Lower lobe of right lung (tissue), 2 donors: ENCODE data around the gene KMT2A. TPM values are rescaled to one million over a fixed set of nuclear protein-coding genes. Genes with fewer than 3 reads are reported as not detected.

ENCODE experiments used
- ATAC-seq, 2 donors: fragments of 200-7000 bp; cut with Tn5 transposase; one replicate each; pipeline ENCODE4 v1.9.1; 2020 to 2022; ENCODE audit warnings: mild to moderate bottlenecking in 2 of 2, moderate library complexity in 2 of 2
- DNase-seq: peaks from one replicate; pipeline ENCODE4 v3.0.0-alpha.2; 2020
- H3K27ac ChIP-seq: fragments of 200-600 bp; one replicate; pipeline ENCODE4 v1.8.0; 2022
- H3K27me3 ChIP-seq: fragments of 200-600 bp; one replicate; pipeline ENCODE4 v1.8.0; 2022; ENCODE audit warnings: low read depth
- H3K36me3 ChIP-seq: fragments of 200-600 bp; one replicate; pipeline ENCODE4 v1.8.0; 2022; ENCODE audit warnings: mild to moderate bottlenecking
- H3K4me1 ChIP-seq: fragments of 200-600 bp; one replicate; pipeline ENCODE4 v1.8.0; 2022
- H3K4me3 ChIP-seq: fragments of 200-600 bp; one replicate; pipeline ENCODE4 v1.8.0; 2022; ENCODE audit warnings: mild to moderate bottlenecking
- H3K9me3 ChIP-seq: fragments of 200-600 bp; one replicate; pipeline ENCODE4 v1.8.0; 2022
- CTCF ChIP-seq: fragments of 200-600 bp; IDR thresholded peaks from one replicate; pipeline ENCODE4 v1.8.0; 2022; ENCODE audit warnings: antibody characterized with exemption, mild to moderate bottlenecking
- intact Hi-C: fragments of 100-400 bp; cut with DNase I; formaldehyde crosslinking; loops from one replicate; pipeline ENCODE4 v1.11.0; 2022
- total RNA-seq: library from RNA; stranded (reverse); fragmentation: NEBNext Ultra II Directional; extraction: Animal tissue kit (Norgen Biotek cat#: 25700); gene quantifications from one replicate; pipeline ENCODE4 v1.2.1, GENCODE V29; 2021
- donor health status: DM: no; HTN: yes; CAD: no; lungs with severe emphysema.

Gene KMT2A
- total RNA-seq, 1 donor from 2014 or later, result 66.3 TPM

GRCh38 chr11:118442908-118443589, 6.8 kb downstream of the KMT2A start:
- Histone ChIP-seq H3K4me3 (no peak overlapping the region), H3K27me3 (no peaks in the 10 kb centered on the region), H3K36me3 (no peaks in the 10 kb centered on the region), H3K9me3 (no peaks in the 10 kb centered on the region), H3K27ac (no peak overlapping the region), H3K4me1 (peaks cover 53% of the 10 kb centered on the region)
- intact Hi-C loops, result no loop called here
- no peak for ATAC-seq
- TF ChIP-seq CTCF, result no peak
- DNase-seq, result no peak

GRCh38 chr11:118443590-118444218, 7.4 kb downstream of the KMT2A start:
- intact Hi-C loops, result no loop called here
- Histone ChIP-seq H3K27ac (no peak overlapping the region), H3K4me3 (no peak overlapping the region), H3K27me3 (no peaks in the 10 kb centered on the region), H3K4me1 (peaks cover 56% of the 10 kb centered on the region), H3K36me3 (no peaks in the 10 kb centered on the region), H3K9me3 (no peaks in the 10 kb centered on the region)
- DNase-seq, result no peak
- no peak for ATAC-seq
- TF ChIP-seq CTCF, result no peak

GRCh38 chr11:118447423-118447822, 11.1 kb downstream of the KMT2A start:
- ATAC-seq (no peak), DNase-seq (no peak)
- peaks cover 21% of the 10 kb centered on the region for H3K4me1 ChIP-seq
- no peaks in the 10 kb centered on the region for H3K27me3 ChIP-seq
- H3K27ac ChIP-seq, result no peak overlapping the region
- TF ChIP-seq CTCF, result no peak
- no peaks in the 10 kb centered on the region for H3K9me3 ChIP-seq
- no peak overlapping the region for H3K4me3 ChIP-seq
- H3K36me3 ChIP-seq, result no peaks in the 10 kb centered on the region
- intact Hi-C loops, result no loop called here

- H3K4me3 ChIP-seq, result no peak overlapping the region
- H3K4me1 ChIP-seq, result peaks cover 13% of the 10 kb centered on the region
- no peak for TF ChIP-seq CTCF
- H3K27ac ChIP-seq, result no peak overlapping the region
- no peaks in the 10 kb centered on the region for H3K36me3 ChIP-seq
- no peak for DNase-seq
- no peak for ATAC-seq
- no peaks in the 10 kb centered on the region for H3K27me3 ChIP-seq
- no peaks in the 10 kb centered on the region for H3K9me3 ChIP-seq
- intact Hi-C loops, result no loop called here
These were observed 12.0 kb downstream of the KMT2A start for GRCh38 chr11:118448294-118448693.

GRCh38 chr11:118449316-118449918, 13.1 kb downstream of the KMT2A start:
- Histone ChIP-seq H3K27me3 (no peaks in the 10 kb centered on the region), H3K4me1 (peaks cover 12% of the 10 kb centered on the region), H3K36me3 (no peaks in the 10 kb centered on the region), H3K4me3 (no peak overlapping the region), H3K9me3 (no peaks in the 10 kb centered on the region), H3K27ac (no peak overlapping the region)
- DNase-seq, result no peak
- no peak for TF ChIP-seq CTCF
- intact Hi-C loops, result no loop called here
- no peak for ATAC-seq
